Kidney (tissue), 14 donors: ENCODE measurements around the gene FEZF1. TPM values are rescaled to one million over a fixed set of nuclear protein-coding genes. Genes with fewer than 3 reads are reported as not detected.

Experiments used
- DNase-seq, 5 donors: peaks; one replicate each; pipeline ENCODE4 v3.0.0-alpha.2; 2013 to 2020
- FAIRE-seq: peaks from 2 replicates; lab custom pipeline; 2012; peaks lifted over from hg19 to GRCh38; lab: Jason Lieb, UNC
- H3K27ac ChIP-seq, 2 donors: one replicate each; pipeline ENCODE4 v1.7.0; 2013; ENCODE audit warnings: low read depth in 2 of 2, low read length in 2 of 2, inconsistent platforms in 1 of 2
- H3K27me3 ChIP-seq: one replicate; pipeline ENCODE4 v1.7.1; 2013; ENCODE audit warnings: low read length, inconsistent platforms; ENCODE audit not compliant: control insufficient read depth, insufficient read depth
- H3K36me3 ChIP-seq, 3 donors: one replicate each; pipeline versions ENCODE4 v1.7.0 to v1.7.1; 2013; ENCODE audit warnings: low read length in 3 of 3, control low read depth in 1 of 3, inconsistent platforms in 1 of 3; ENCODE audit not compliant: insufficient read depth in 3 of 3, control insufficient read depth in 2 of 3
- H3K4me1 ChIP-seq, 3 donors: one replicate each; pipeline versions ENCODE4 v1.7.0 to v1.7.1; 2013; ENCODE audit warnings: low read length in 3 of 3, inconsistent platforms in 1 of 3, low read depth in 1 of 3; ENCODE audit not compliant: control insufficient read depth in 2 of 3, insufficient read depth in 2 of 3
- H3K4me3 ChIP-seq, 3 donors: one replicate each; pipeline versions ENCODE4 v1.7.0 to v1.8.1; 2013; ENCODE audit warnings: low read length in 3 of 3, control low read depth in 1 of 3, inconsistent platforms in 1 of 3
- H3K9ac ChIP-seq, 3 donors: one replicate each; pipeline versions ENCODE4 v1.7.0 to v1.7.1; 2013; ENCODE audit warnings: low read length in 3 of 3, control low read depth in 1 of 3, inconsistent platforms in 1 of 3
- H3K9me3 ChIP-seq, 3 donors: one replicate each; pipeline versions ENCODE4 v1.7.0 to v1.7.1; 2013; ENCODE audit warnings: low read length in 3 of 3, control low read depth in 1 of 3, inconsistent platforms in 1 of 3; ENCODE audit not compliant: control insufficient read depth in 2 of 3, insufficient read depth in 1 of 3
- CTCF ChIP-seq: IDR thresholded peaks from 3 replicates; pipeline ENCODE4 v1.5.1; 2012; ENCODE audit warnings: mild to moderate bottlenecking, moderate library complexity, borderline replicate concordance; ENCODE audit not compliant: insufficient read depth; ENCODE audit errors: extremely low read depth
- intact Hi-C: fragments of 100-400 bp; cut with DNase I; formaldehyde crosslinking; loops from one replicate; pipeline ENCODE4 v1.11.1; 2022
- polyA plus RNA-seq: library from polyadenylated mRNA; stranded (reverse); fragments of 350-450 nt; fragmentation: Illumina TruSeq; extraction: RNeasy Lipid Tissue Mini Kit (QIAGEN cat#74804); gene quantifications from one replicate; pipeline ENCODE4 v1.2.3, GENCODE V29; 2014; ENCODE audit warnings: low read depth, low replicate concordance; ENCODE audit not compliant: insufficient read depth
- total RNA-seq: library from RNA; stranded (reverse); fragmentation: NEBNext Ultra II Directional; extraction: Animal tissue kit (Norgen Biotek cat#: 25700); gene quantifications from one replicate; pipeline ENCODE4 v1.2.1, GENCODE V29; 2021
- donor health status: control.
- donor health status: control.
- donor health status: control.
- donor health status: control.
- donor health status: control.
- donor health status: DM: yes; HTN: yes; CAD: no.
- donor health status: Normal renal cell carcinoma (clear cell type).

The FEZF1 gene
- total and polyA plus RNA-seq, 2 donors from 2014 or later, result not detected

GRCh38 chr7:122327969-122328368 lies 23.4 kb upstream of the FEZF1 start:
- Histone ChIP-seq H3K4me3 (no peak overlapping the region), H3K27me3 (no peaks in the 10 kb centered on the region), H3K9ac (no peak overlapping the region), H3K9me3 (no peaks in the 10 kb centered on the region), H3K27ac (no peak overlapping the region), H3K36me3 (no peaks in the 10 kb centered on the region), H3K4me1 (no peaks in the 10 kb centered on the region)
- intact Hi-C loops, result no loop called here
- TF ChIP-seq CTCF, result no peak
- FAIRE-seq (no peak), DNase-seq (no peak)

GRCh38 chr7:122316467-122317388 lies 12.2 kb upstream of the FEZF1 start:
- no peak overlapping the region for H3K9ac ChIP-seq
- no peak overlapping the region for H3K27ac ChIP-seq
- H3K27me3 ChIP-seq, result peaks cover 57% of the 10 kb centered on the region
- no peak for TF ChIP-seq CTCF
- peaks cover 0 to 4% (median 0%) of the 10 kb centered on the region in 3 donors for H3K4me1 ChIP-seq
- intact Hi-C loops, result no loop called here
- H3K9me3 ChIP-seq, result no peaks in the 10 kb centered on the region
- FAIRE-seq, result no peak
- no peaks in the 10 kb centered on the region for H3K36me3 ChIP-seq
- no peak overlapping the region for H3K4me3 ChIP-seq
- DNase-seq, result peak in 4 of 5 donors; percentile 29 to 58 (median 48)

DNA sequence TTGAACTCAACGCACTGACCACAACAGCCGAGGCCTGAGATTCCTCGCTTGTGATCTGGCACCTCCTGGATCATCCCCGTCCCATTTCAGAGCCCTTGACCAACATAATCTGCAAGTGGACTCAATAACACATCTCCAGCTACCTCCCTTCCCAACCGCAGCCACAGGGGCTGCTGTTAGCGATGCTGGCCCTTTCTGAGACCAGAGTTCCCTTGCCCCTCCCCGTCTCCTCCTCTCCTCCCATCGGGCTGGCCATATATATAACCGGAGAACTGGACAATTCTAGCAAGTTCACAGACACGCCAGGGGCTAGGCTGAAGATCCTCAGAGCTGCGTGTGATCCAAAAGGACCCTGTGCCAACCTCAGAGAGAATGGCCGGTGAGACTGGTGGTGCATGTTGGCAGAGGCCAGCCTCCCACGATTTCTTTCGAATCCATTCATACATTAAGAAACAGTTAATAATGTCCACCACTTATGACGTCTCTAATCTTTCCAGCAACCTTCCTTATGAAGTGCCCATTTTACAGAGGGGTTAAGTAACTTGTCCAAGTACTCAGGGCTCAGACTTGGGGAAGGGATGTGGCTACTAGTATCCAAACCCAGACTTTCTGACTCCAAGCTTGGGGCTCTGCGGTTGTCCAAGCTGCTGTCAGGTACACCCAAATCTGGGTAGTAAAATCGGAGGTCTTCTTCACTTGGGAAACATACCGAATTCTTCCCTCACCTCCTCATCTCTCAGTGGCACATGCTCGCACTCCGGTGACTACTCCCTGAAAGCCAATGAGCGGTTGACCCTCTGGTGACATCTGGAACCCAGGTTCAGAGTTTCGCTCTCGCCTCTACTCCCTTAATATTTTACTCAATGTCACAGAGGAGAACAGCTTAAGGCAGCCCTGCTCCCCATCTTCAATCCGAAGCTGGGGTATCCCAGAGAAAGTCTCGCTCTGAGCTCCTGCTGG lies 11.2 kb upstream of the FEZF1 start:
- no peaks in the 10 kb centered on the region for H3K36me3 ChIP-seq
- FAIRE-seq, result no peak
- no peak for TF ChIP-seq CTCF
- H3K9ac ChIP-seq, result no peak overlapping the region
- H3K27me3 ChIP-seq, result peaks cover 65% of the 10 kb centered on the region
- DNase-seq, result no peak
- H3K9me3 ChIP-seq, result no peaks in the 10 kb centered on the region
- intact Hi-C loops, result no loop called here
- H3K27ac ChIP-seq, result no peak overlapping the region
- peaks cover 0 to 4% (median 0%) of the 10 kb centered on the region in 3 donors for H3K4me1 ChIP-seq
- H3K4me3 ChIP-seq, result no peak overlapping the region
